Ishikawa (cell line): ENCODE measurements around the gene HMGN5.
A peak's percentile ranks its signal among the peaks of the same experiment; 100 is the strongest.

ENCODE experiments used
- CEBPB ChIP-seq: IDR thresholded peaks from 2 replicates; pipeline ENCODE4 v1.6.1; 2012
- CREB1 ChIP-seq: IDR thresholded peaks from 2 replicates; pipeline ENCODE4 v1.6.1; 2012; ENCODE audit warnings: low read depth
- EGR1 ChIP-seq: IDR thresholded peaks from 2 replicates; pipeline ENCODE4 v1.6.1; 2012
- EP300 ChIP-seq: IDR thresholded peaks from 2 replicates; pipeline ENCODE4 v1.6.1; 2012; ENCODE audit warnings: borderline replicate concordance
- FOXM1 ChIP-seq: IDR thresholded peaks from 2 replicates; pipeline ENCODE4 v1.6.1; 2012; ENCODE audit warnings: low read depth, borderline replicate concordance
- NFIC ChIP-seq: IDR thresholded peaks from 2 replicates; pipeline ENCODE4 v1.6.1; 2012
- RAD21 ChIP-seq: IDR thresholded peaks from 2 replicates; pipeline ENCODE4 v1.6.1; 2012; ENCODE audit warnings: low read depth
- TAF1 ChIP-seq: IDR thresholded peaks from 2 replicates; pipeline ENCODE4 v1.6.1; 2012; ENCODE audit warnings: low read depth, mild to moderate bottlenecking
- TCF12 ChIP-seq: IDR thresholded peaks from 2 replicates; pipeline ENCODE4 v1.6.1; 2012; ENCODE audit warnings: low read depth
- TEAD4 ChIP-seq: IDR thresholded peaks from 2 replicates; pipeline ENCODE4 v1.6.1; 2012
- YY1 ChIP-seq: IDR thresholded peaks from 2 replicates; pipeline ENCODE4 v1.6.1; 2012; ENCODE audit warnings: low read depth
- ZBTB7A ChIP-seq: IDR thresholded peaks from 2 replicates; pipeline ENCODE4 v1.6.1; 2012; ENCODE audit warnings: low read depth
- TF ChIP-seq, protein P1 (sequence below): IDR thresholded peaks from 2 replicates; pipeline ENCODE4 v1.6.1; 2012
- TF ChIP-seq, protein P2 (sequence below): IDR thresholded peaks from 2 replicates; pipeline ENCODE4 v1.6.1; 2012
- TF ChIP-seq, protein P3 (sequence below): IDR thresholded peaks from 2 replicates; pipeline ENCODE4 v1.6.1; 2012; ENCODE audit warnings: low read depth, mild to moderate bottlenecking

The HMGN5 gene, protein sequence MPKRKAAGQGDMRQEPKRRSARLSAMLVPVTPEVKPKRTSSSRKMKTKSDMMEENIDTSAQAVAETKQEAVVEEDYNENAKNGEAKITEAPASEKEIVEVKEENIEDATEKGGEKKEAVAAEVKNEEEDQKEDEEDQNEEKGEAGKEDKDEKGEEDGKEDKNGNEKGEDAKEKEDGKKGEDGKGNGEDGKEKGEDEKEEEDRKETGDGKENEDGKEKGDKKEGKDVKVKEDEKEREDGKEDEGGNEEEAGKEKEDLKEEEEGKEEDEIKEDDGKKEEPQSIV

DNA sequence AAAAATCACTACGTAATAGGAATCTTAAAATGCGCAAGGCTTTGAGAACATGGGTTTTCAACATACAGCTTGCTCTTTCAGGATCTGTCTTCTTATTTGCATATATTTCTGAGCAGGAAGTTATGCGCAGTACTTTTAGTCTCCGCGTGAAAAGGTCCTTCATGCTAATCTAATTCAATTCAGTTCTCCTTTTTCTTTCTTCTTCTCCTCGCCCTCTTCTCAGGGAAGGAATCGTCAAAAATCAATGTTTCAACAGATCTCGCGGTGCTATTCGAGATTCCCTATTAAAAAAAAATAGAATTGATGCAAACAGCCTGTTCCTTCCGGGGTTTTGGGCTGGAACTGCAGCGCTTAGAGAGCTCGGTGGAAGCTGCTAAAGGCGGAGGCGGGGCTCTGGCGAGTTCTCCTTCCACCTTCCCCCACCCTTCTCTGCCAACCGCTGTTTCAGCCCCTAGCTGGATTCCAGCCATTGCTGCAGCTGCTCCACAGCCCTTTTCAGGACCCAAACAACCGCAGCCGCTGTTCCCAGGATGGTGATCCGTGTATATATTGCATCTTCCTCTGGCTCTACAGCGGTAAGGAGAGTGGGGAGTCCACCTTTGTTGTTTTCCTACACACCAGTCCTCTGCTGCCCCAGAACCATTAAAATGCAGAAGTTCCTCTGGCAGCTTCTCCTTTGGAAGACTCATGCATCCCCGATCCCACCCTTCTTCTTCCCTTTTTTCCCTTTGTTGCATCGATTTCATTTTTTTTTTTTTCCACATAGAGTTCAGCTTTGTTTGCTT lies at the start of gene HMGN5, which contains the start of gene SH3BGRL:
TSS of gene HMGN5 (minus strand) at position 243 of the 785 bp plus-strand sequence. CDS start 80,364 bp downstream, outside the sequence.
TSS of gene SH3BGRL (plus strand) at position 432 of the 785 bp plus-strand sequence. CDS start at position 531, 99 bp downstream.
- TF ChIP-seq NFIC (no peak; the same call in 1 of the 2 replicates), TAF1 (0 out of 2 replicates have a peak, but pooled peaks have one; percentile 40)

DNA sequence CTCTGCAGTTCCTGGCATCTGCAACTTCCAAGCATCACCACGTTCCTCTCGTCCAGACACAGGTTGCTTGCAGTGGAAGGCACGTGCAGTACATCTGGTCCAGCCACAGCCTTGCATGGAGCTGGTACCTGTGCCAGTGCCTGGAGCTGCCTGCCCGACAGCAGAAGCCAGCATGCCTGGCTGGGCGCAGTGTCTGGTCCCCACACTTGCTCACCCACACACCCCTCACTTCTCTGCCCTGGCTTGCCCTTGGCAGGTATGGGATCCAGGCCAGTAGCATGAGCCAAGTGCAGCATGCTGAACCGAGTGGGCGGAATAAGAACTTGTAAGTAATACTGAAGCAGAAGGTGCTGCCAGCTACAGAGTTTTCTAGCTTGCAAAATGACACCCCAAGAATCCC lies 40.0 kb upstream of the HMGN5 start:
- TF ChIP-seq EP300, result no peak
- TF ChIP-seq, protein P1, sequence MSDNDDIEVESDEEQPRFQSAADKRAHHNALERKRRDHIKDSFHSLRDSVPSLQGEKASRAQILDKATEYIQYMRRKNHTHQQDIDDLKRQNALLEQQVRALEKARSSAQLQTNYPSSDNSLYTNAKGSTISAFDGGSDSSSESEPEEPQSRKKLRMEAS, result no peak
- TF ChIP-seq TEAD4, result no peak
- TF ChIP-seq, protein P2, sequence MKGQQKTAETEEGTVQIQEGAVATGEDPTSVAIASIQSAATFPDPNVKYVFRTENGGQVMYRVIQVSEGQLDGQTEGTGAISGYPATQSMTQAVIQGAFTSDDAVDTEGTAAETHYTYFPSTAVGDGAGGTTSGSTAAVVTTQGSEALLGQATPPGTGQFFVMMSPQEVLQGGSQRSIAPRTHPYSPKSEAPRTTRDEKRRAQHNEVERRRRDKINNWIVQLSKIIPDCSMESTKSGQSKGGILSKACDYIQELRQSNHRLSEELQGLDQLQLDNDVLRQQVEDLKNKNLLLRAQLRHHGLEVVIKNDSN, result no peak
- no peak for TF ChIP-seq EGR1
- no peak for TF ChIP-seq NFIC
- TF ChIP-seq, protein P3, sequence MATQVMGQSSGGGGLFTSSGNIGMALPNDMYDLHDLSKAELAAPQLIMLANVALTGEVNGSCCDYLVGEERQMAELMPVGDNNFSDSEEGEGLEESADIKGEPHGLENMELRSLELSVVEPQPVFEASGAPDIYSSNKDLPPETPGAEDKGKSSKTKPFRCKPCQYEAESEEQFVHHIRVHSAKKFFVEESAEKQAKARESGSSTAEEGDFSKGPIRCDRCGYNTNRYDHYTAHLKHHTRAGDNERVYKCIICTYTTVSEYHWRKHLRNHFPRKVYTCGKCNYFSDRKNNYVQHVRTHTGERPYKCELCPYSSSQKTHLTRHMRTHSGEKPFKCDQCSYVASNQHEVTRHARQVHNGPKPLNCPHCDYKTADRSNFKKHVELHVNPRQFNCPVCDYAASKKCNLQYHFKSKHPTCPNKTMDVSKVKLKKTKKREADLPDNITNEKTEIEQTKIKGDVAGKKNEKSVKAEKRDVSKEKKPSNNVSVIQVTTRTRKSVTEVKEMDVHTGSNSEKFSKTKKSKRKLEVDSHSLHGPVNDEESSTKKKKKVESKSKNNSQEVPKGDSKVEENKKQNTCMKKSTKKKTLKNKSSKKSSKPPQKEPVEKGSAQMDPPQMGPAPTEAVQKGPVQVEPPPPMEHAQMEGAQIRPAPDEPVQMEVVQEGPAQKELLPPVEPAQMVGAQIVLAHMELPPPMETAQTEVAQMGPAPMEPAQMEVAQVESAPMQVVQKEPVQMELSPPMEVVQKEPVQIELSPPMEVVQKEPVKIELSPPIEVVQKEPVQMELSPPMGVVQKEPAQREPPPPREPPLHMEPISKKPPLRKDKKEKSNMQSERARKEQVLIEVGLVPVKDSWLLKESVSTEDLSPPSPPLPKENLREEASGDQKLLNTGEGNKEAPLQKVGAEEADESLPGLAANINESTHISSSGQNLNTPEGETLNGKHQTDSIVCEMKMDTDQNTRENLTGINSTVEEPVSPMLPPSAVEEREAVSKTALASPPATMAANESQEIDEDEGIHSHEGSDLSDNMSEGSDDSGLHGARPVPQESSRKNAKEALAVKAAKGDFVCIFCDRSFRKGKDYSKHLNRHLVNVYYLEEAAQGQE, result no peak
- TF ChIP-seq FOXM1, result no peak
- TF ChIP-seq RAD21, result no peak
- TF ChIP-seq YY1, result no peak
- TF ChIP-seq CREB1, result no peak
- TF ChIP-seq TAF1, result no peak

DNA sequence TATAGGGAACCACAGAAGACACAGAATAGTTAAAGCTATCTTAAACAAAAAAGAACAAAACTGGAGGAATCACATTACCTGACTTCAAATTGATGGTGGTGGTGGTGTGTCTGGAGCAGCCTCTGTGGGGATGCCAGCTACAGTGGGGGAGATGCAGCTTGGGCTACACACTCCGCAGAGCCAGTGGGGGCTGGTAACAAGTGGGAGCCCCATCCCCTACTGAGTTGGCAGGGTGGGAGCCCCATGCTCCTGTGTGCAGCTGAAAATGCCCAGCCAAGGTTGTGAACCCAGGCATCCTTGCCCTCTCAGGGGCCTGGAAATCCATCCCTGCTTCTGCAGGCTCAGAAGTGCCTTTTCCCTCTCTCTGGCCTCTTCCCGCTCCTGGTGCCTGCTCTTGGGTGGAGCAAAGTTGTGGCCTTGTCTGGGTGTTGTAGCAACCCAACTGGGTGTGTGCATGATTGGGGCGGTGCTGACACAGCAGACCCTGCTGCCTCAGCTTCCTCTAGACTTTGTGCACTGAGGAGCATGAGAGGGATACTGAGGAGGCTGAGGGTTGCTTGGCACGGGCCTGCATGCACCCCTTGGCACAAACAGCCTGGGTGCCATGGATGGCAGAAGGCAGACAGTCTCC lies 39.1 kb upstream of the HMGN5 start:
- TF ChIP-seq CREB1 (no peak), TAF1 (no peak), TEAD4 (no peak), EGR1 (no peak), RAD21 (no peak), FOXM1 (no peak), EP300 (no peak)
- TF ChIP-seq, protein P2, result no peak
- TF ChIP-seq, protein P3, result no peak

DNA sequence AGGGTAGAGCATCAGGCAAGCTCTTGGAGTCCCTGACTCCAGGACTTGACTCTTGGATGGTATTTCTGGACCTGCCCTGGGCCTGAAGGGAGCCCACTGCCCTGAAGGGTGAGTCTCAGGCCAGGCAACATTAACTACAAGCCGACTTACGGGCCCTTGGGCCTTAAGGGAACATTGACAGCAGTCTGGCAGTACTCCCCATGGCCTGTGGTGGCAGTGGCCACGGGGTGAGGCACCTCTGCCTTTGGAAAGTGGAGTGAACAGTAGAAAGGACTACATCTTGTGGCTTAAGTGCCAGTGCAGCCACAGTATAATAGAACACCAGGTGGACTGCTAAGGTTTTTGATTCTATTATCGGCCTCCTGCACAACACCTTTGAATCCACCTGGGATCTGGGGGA lies 36.5 kb upstream of the HMGN5 start:
- TF ChIP-seq CREB1, result no peak
- TF ChIP-seq EP300, result no peak
- TF ChIP-seq FOXM1, result no peak
- TF ChIP-seq EGR1, result no peak
- TF ChIP-seq RAD21, result no peak
- no peak for TF ChIP-seq CEBPB
- TF ChIP-seq TAF1, result no peak
- TF ChIP-seq YY1, result no peak
- no peak for TF ChIP-seq TEAD4
- TF ChIP-seq, protein P3, result no peak
- no peak for TF ChIP-seq NFIC
- no peak for TF ChIP-seq TCF12
- TF ChIP-seq, protein P1, result no peak
- TF ChIP-seq ZBTB7A, result no peak
- TF ChIP-seq, protein P2, result no peak
